Subcutaneous abdominal adipose tissue (tissue), 5 donors: Measurements from ENCODE around the gene MYOF.
A peak's percentile ranks its signal among the peaks of the same experiment; 100 is the strongest.

Experiments used
- H3K27ac ChIP-seq: one replicate; pipeline ENCODE4 v1.7.0; 2013; ENCODE audit warnings: low read depth, mild to moderate bottlenecking, inconsistent platforms, low read length, moderate library complexity
- H3K27me3 ChIP-seq, 5 donors: one replicate each; pipeline ENCODE4 v1.7.0; 2013; ENCODE audit warnings: low read length in 5 of 5, inconsistent platforms in 1 of 5; ENCODE audit not compliant: control insufficient read depth in 5 of 5, insufficient read depth in 4 of 5
- H3K36me3 ChIP-seq, 5 donors: one replicate each; pipeline ENCODE4 v1.7.0; 2013; ENCODE audit warnings: low read length in 5 of 5; ENCODE audit not compliant: control insufficient read depth in 5 of 5, insufficient read depth in 5 of 5
- H3K4me1 ChIP-seq, 5 donors: one replicate each; pipeline ENCODE4 v1.7.0; 2013; ENCODE audit warnings: low read length in 5 of 5, mild to moderate bottlenecking in 3 of 5, moderate library complexity in 1 of 5; ENCODE audit not compliant: control insufficient read depth in 5 of 5, insufficient read depth in 5 of 5
- H3K4me3 ChIP-seq, 5 donors: one replicate each; pipeline ENCODE4 v1.7.0; 2013; ENCODE audit warnings: low read length in 5 of 5, low read depth in 1 of 5
- H3K9ac ChIP-seq, 5 donors: one replicate each; pipeline ENCODE4 v1.7.0; 2013; ENCODE audit warnings: low read length in 5 of 5, mild to moderate bottlenecking in 4 of 5, moderate library complexity in 3 of 5
- H3K9me3 ChIP-seq, 5 donors: one replicate each; pipeline ENCODE4 v1.7.0; 2013; ENCODE audit warnings: low read length in 5 of 5; ENCODE audit not compliant: control insufficient read depth in 5 of 5
- donor health status: healthy.
- donor health status: healthy.
- donor health status: healthy.
- donor health status: healthy.
- donor health status: healthy.

Gene MYOF

GRCh38 chr10:93482145-93482834, at the start of gene MYOF:
Gene MYOF (minus strand): TSS chr10:93482334. CDS start chr10:93482194, 140 bp downstream.
- Histone ChIP-seq H3K4me3 (peak within 1 kb of the TSS; percentile 75 to 97 (median 87)), H3K27ac (peak within 1 kb of the TSS; percentile 99), H3K27me3 (no peaks in the 10 kb centered on the region), H3K4me1 (peaks cover 1 to 28% (median 16%) of the 10 kb centered on the region in 5 donors), H3K9me3 (no peaks in the 10 kb centered on the region), H3K9ac (peak within 1 kb of the TSS; percentile 85 to 94 (median 89)), H3K36me3 (no peaks in the 10 kb centered on the region)

GRCh38 chr10:93518531-93518930, 36.4 kb upstream of the MYOF start:
- Histone ChIP-seq H3K9me3 (no peaks in the 10 kb centered on the region), H3K36me3 (no peaks in the 10 kb centered on the region), H3K9ac (no peak overlapping the region), H3K4me3 (no peak overlapping the region), H3K27ac (no peak overlapping the region), H3K4me1 (peaks cover 0 to 14% (median 0%) of the 10 kb centered on the region in 5 donors), H3K27me3 (no peaks in the 10 kb centered on the region)

- Histone ChIP-seq H3K4me1 (peaks cover 0 to 14% (median 3%) of the 10 kb centered on the region in 5 donors), H3K36me3 (no peaks in the 10 kb centered on the region), H3K4me3 (no peak overlapping the region), H3K9ac (no peak overlapping the region), H3K27me3 (no peaks in the 10 kb centered on the region), H3K9me3 (no peaks in the 10 kb centered on the region), H3K27ac (no peak overlapping the region)
Measured at GRCh38 chr10:93516006-93516380, 33.9 kb upstream of the MYOF start.

DNA sequence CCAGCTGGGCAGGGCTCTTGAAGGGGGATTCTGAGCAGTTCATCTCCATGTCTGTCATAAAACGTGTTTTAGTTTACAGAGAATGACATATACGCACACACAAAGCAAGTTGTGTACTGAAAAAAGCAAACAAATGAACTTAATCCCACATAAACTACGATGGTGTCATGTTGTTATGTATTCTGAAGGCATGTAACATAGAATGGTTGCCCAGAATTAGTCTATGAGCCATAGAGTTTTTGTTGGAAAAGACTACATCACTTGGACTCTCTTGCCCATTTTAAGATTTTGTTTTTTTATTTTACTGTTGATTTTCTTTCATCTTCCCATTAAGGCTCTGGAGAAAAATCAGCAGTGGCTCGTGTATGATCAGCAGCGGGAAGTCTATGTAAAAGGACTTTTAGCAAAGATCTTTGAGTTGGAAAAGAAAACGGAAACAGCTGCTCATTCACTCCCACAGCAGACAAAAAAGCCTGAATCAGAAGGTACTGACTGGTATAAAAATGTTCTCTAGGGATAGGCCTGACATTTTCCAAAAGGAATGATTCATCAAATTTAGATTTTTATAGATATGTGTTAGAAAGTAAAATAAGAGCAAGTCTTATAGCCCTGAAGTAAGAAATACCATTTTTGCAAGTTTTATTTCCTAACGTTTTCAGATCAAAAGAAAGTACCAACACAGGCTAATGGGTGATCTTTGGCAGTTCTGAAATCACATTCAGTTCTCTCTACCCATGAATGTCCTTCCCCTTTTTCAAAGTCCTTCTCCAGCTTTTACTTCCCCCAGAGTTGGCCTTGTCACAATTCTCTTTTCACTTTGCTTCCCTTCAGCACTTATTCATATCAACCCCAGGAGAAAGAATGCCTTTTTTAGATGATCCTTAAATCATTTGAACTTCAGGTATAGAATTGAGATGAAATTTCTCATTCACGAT, 33.2 kb upstream of the MYOF start:
- Histone ChIP-seq H3K9ac (peak overlapping the region in 1 of 5 donors; percentile 41), H3K4me3 (no peak overlapping the region), H3K9me3 (no peaks in the 10 kb centered on the region), H3K27me3 (no peaks in the 10 kb centered on the region), H3K36me3 (no peaks in the 10 kb centered on the region), H3K4me1 (peaks cover 0 to 14% (median 3%) of the 10 kb centered on the region in 5 donors), H3K27ac (no peak overlapping the region)

GRCh38 chr10:93514521-93514920, 32.4 kb upstream of the MYOF start:
- no peaks in the 10 kb centered on the region for H3K27me3 ChIP-seq
- no peaks in the 10 kb centered on the region for H3K9me3 ChIP-seq
- peaks cover 0 to 14% (median 3%) of the 10 kb centered on the region in 5 donors for H3K4me1 ChIP-seq
- no peak overlapping the region for H3K4me3 ChIP-seq
- no peak overlapping the region for H3K9ac ChIP-seq
- H3K36me3 ChIP-seq: no peaks in the 10 kb centered on the region
- no peak overlapping the region for H3K27ac ChIP-seq

- Histone ChIP-seq H3K4me3 (no peak overlapping the region), H3K27me3 (no peaks in the 10 kb centered on the region), H3K9ac (no peak overlapping the region), H3K27ac (no peak overlapping the region), H3K4me1 (peaks cover 0 to 14% (median 3%) of the 10 kb centered on the region in 5 donors), H3K9me3 (no peaks in the 10 kb centered on the region), H3K36me3 (no peaks in the 10 kb centered on the region)
Measured at GRCh38 chr10:93513091-93513490, 31.0 kb upstream of the MYOF start.

DNA sequence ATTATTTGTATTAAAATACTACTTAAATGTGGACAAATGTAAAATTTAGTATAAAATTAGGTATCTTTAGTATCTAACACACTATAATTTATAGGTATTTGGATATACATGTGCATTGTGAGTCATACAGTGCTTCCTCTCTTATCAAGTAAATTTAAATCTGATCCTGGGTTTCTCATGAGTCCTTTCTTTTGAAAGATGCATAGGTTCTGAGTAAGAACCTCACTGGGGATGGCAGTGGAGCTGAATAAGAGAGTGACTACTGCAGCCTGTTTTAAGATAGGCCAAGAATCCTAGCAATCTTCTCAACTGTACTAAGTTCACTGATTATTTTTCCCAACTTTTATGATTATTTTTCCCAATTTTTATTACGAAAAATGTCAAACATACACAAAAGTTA, 30.4 kb upstream of the MYOF start:
- no peaks in the 10 kb centered on the region for H3K9me3 ChIP-seq
- H3K27ac ChIP-seq: no peak overlapping the region
- H3K4me1 ChIP-seq: peaks cover 0 to 14% (median 3%) of the 10 kb centered on the region in 5 donors
- no peaks in the 10 kb centered on the region for H3K27me3 ChIP-seq
- H3K36me3 ChIP-seq: no peaks in the 10 kb centered on the region
- no peak overlapping the region for H3K9ac ChIP-seq
- no peak overlapping the region for H3K4me3 ChIP-seq

- Histone ChIP-seq H3K9me3 (no peaks in the 10 kb centered on the region), H3K9ac (no peak overlapping the region), H3K36me3 (no peaks in the 10 kb centered on the region), H3K27ac (no peak overlapping the region), H3K27me3 (no peaks in the 10 kb centered on the region), H3K4me3 (no peak overlapping the region), H3K4me1 (peaks cover 0 to 3% (median 0%) of the 10 kb centered on the region in 5 donors)
Measured at GRCh38 chr10:93509816-93510215, 27.7 kb upstream of the MYOF start.

- Histone ChIP-seq H3K27ac (no peak overlapping the region), H3K9me3 (no peaks in the 10 kb centered on the region), H3K4me3 (no peak overlapping the region), H3K9ac (no peak overlapping the region), H3K36me3 (no peaks in the 10 kb centered on the region), H3K4me1 (peaks cover 0 to 2% (median 0%) of the 10 kb centered on the region in 5 donors), H3K27me3 (no peaks in the 10 kb centered on the region)
Measured at GRCh38 chr10:93505075-93505474, 22.9 kb upstream of the MYOF start.

- Histone ChIP-seq H3K9ac (no peak overlapping the region), H3K4me1 (peaks cover 0 to 2% (median 0%) of the 10 kb centered on the region in 5 donors), H3K36me3 (no peaks in the 10 kb centered on the region), H3K4me3 (no peak overlapping the region), H3K27ac (no peak overlapping the region), H3K9me3 (no peaks in the 10 kb centered on the region), H3K27me3 (no peaks in the 10 kb centered on the region)
Measured at GRCh38 chr10:93503075-93503474, 20.9 kb upstream of the MYOF start.
